HG03135 (cell line): ENCODE measurements around the gene CERK.

ENCODE experiments used
- ATAC-seq: cut with Tn5 transposase; IDR thresholded peaks from one replicate; pipeline ENCODE4 v1.9.1; 2021; ENCODE audit warnings: mild to moderate bottlenecking, moderate library complexity; ENCODE audit not compliant: unreplicated experiment

The CERK gene

DNA sequence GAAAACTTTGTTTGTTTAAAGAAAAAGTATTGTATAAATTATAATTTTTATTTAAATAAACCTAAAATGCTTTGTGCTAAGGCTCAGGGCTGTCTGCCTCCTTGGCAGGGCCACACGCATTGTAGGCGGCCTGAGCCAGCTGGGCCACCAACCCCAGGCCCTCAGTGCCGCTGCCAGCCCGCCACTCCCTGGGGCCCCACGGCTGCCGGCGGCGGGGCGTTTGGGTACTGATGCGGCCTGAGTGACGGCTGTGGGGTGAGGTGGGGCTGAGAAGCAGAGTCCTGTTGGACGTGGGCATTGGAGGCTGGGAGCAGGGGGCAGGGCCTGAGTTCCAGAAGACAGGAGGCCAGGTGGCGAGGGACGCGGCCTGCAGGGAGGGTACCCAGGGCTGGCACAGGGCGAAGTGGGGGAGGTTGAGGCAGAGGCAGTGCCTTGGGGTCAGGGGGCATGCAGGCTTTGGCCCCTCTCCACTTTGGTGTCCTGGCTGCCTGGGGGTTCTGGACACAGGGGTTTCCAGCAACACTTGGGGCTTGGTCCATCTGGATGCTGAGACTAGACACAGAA lies 58.3 kb downstream of the CERK start:
- ATAC-seq, result no peak

- ATAC-seq, result no peak
Measured at GRCh38 chr22:46678785-46679700, 59.0 kb downstream of the CERK start.

DNA sequence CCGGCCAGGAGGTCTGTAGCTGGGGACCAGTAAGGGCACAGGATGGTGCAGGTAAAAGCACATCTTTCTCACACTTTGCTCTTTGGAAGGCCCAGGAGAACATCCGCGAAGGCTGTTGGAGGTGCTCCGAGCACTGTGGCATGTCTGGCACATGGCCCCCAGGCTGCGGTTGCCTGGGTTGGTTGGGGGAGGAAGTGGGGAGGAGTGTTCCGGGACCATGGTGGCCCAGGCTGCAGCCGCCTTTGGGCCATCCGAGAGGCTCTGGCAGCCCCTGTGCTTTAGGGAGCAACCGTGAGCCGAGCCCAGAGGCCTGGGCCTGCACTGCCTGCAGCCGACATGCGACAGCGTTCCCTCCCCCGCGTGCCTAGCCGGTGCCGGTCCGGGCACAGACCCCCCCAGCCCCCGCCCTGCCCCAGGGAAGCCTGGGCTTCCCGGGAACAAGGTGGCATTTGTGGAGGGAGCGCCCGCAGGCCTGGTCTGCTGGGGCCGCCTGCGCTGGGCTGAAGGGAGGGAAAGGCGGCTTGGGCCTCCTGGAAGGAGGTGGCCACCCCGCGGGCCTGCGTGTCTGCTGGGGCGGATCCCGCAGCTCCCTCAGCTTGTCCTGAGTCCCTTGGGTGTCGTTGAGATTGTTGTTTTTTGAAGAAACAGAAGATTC lies 59.9 kb downstream of the CERK start:
- no peak for ATAC-seq

GRCh38 chr22:46677323-46678002 lies 60.6 kb downstream of the CERK start:
- no peak for ATAC-seq

GRCh38 chr22:46676881-46677280 lies 61.2 kb downstream of the CERK start:
- no peak for ATAC-seq

- no peak for ATAC-seq
Measured at GRCh38 chr22:46676479-46676878, 61.6 kb downstream of the CERK start.

DNA sequence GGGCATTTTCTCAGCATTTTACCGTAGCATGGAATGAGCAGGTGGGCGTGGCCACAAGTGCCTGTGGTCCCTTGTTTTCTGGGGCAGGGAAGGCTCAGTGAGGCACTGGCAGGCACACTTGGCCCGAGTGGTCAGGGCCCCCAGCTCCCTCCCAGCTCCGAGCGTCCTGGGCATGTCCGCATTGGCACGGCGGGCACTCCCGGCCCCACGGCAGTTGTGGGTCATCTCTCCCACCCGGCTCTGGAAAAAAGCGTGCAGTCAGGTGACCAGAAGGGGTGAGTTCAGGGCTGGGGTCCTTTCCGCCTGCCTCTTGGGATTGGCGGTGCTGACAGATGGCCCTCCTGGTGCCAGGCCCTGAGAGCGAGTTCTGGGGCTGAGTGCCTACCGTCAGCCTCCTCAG lies 62.1 kb downstream of the CERK start:
- ATAC-seq, result no peak

DNA sequence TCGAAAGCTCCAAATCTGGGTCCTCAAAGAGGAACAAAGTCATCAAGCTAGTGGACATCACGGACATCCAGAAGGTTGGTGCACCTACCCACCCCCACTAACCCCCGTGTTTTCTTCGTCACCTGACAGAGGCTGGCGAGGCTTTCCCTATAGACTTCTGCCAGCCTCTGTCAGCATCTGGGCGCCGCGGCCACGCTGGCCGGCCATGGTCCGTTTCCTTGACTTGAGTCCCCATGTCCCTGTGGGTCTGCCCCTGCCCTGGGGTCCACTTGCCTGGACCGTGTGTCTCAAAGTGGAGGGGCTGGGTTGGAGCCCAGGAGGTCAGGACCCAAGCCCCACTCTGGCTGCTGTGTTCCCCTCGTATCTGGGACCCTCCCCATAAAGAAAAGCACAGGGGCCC lies 62.6 kb downstream of the CERK start:
- no peak for ATAC-seq

DNA sequence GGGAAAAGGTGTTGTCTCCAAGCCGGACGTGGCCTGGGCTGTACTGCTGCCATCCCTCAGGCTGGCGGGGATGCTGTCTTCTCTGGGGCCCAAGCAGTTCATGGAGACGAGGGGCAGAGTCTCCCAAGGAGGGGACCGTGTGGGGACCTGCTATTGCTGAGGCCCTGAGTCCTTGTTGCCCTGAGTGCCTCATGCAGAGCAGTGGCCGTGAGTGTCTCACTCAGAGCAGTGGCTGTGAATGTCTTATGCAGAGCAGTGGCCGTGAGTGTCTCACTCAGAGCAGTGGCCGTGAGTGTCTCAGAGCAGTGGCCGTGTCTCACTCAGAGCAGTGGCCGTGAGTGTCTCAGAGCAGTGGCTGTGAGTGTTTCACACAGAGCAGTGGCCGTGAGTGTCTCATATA lies 63.1 kb downstream of the CERK start:
- ATAC-seq, result no peak

GRCh38 chr22:46674367-46674781 lies 63.7 kb downstream of the CERK start:
- no peak for ATAC-seq

DNA sequence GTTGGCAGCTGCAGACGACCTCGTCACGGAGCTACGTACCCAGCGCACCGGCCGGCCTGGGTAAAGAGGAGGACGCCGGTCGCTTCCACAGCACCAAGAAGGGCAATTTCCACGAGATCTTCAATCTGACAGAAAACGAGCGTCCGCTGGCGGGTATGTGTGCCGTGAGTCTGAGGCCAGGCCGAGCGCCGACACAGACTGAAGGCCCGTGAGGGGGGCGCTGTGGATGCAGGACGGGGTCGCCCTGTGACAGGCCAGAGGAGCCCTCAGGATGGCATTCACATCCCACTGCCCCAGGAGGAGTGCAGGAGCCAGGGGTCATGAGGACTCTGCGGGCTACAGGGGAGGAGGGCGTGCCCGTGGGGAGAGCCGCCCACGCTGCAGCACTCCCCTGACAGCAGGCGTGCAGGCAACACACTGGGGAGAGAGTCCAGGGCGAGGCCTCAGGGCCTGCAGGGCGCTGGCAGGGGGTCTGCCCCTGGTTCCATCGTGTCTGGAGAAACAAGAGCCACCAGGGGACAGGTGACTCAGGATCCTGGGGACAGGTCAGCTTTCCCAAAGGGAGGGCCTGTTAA lies 64.3 kb downstream of the CERK start:
- no peak for ATAC-seq

DNA sequence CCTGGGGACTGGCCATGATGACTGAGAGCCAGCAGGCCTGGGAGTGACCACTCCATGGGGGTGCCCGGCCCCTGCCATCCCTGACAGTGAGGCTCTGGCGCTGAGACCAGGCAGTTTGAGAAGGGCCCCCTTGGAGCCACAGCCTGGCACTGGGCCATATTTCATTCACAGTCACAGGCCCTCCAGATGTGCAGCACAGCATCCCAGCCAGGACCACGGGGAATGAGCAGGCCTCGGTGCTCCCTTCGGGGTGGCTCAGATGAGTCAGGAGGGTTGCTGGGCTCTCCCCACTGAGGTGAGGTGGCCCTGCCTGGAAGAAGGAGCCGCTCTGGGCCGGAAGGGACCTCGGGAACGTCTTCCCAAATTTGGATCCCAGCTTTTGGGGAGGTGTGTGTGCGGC lies 64.8 kb downstream of the CERK start:
- no peak for ATAC-seq

- no peak for ATAC-seq
Measured at GRCh38 chr22:46672731-46673130, 65.3 kb downstream of the CERK start.

DNA sequence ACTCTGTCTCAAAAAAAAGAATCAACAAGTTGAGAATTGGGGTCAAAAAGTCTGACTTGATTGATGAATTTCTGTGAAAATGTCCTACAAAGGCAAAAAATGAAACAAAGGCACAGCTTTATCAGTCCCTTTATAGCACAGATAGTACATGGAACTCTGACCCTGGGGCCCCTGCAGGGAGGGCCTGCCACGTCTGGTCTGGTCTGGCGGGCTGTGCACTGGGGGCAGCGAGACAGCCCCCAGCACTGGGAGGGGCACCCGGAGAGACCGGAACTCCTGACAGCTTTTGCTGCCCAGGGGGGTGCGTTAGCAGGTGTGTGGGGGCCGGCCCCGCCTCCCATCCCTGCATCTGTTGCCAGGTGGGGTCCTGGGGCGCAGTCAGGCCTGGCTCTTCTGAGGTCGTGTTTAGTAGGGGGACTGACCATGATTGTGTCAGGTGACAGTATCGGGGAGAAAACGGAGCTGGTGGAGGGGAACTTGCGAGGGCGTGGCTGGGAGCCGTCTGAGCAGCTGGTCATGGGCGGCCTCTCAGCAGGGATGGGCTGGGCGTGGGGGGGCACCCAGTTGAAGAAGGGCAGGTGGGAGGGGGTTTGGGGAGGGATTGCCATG lies 66.1 kb downstream of the CERK start:
- no peak for ATAC-seq

DNA sequence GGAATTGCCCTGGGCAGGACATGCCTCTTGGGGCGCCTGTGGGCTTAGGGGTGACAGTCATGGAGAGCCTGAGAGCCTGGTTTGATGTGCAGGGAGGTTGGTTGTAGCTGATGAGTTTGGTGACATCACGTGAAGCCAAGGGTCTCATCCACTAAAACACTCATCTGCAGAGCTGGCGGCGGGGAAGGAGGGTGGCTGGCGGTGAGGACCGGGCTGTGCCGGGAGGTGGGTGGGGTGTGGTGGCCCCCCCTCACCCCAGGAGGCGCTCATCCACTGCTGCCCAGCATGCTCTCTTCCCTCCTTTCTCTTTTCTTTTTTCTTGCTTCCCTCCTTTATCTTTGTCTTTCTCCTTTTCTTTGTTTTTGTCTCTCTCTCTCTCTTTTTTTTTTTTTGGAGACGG lies 68.9 kb downstream of the CERK start:
- ATAC-seq, result no peak

GRCh38 chr22:46668116-46668515 lies 69.9 kb downstream of the CERK start:
- ATAC-seq, result no peak

GRCh38 chr22:46667245-46667623 lies 70.8 kb downstream of the CERK start:
- ATAC-seq, result no peak

- no peak for ATAC-seq
Measured at GRCh38 chr22:46666577-46667244, 71.3 kb downstream of the CERK start.

DNA sequence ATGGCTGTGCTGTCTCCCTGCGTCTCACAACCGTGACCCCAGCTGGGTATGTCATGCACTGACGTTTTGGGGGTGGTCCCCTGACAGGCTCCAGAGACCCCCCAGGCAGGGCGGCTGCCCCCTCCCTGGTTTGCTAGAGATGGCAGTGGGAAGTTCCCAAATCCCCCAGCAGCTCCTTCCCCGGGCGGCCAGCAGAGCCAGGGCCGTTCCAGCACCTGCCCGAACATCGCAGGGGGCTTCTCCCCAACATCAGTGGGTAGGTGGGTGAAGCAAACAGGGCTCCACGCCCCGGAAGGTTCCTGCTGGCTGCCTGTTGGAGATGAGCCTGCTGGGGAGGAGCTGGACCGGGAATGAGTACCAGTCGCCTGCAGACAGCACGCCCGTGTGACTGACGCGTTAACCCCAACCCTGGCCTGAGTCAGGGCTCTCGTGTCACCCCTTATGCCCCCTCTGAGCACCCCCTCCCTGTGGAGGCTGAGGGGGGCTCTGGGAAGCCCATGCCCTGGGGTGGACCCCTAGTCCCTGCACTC lies 72.2 kb downstream of the CERK start:
- no peak for ATAC-seq

GRCh38 chr22:46665151-46665695 lies 72.8 kb downstream of the CERK start:
- ATAC-seq, result no peak
